Stimulated activated CD4-positive, alpha-beta T cell treated with anti-CD3 and anti-CD28 coated beads, Interleukin-15, amount 100 ng/mL, for 48 hours (primary cell): ENCODE data around the gene EVI2A.
"Not testable (repeated sequence)": the region's sequence is repeated elsewhere in the genome, so short reads cannot be mapped to it uniquely, and the experiment has no call there.

Experiments
- DNase-seq, 2 donors: peaks; one replicate each; pipeline ENCODE4 v3.0.0-alpha.2; 2020; ENCODE audit warnings: low read depth in 2 of 2

EVI2A gene, protein sequence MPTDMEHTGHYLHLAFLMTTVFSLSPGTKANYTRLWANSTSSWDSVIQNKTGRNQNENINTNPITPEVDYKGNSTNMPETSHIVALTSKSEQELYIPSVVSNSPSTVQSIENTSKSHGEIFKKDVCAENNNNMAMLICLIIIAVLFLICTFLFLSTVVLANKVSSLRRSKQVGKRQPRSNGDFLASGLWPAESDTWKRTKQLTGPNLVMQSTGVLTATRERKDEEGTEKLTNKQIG

DNA sequence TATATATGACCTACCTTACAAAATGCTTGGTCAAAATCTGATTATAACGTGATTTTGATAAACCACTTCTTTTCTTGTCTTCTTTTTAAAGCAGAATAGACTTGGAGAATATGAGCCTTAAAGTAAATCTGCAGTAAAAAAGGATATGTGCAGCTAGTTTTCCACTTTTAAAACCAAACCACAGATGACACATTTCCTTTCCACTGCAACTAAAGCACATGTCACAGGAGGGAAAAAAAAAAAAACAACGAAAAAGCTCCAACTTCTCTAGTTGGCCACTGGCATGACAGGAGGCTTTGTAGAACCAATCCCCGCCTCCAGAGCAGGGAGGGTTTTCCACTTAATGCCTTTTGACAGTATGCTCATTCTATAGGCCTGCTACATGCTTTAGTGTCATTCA is at the start of gene EVI2A:
Gene EVI2A, minus strand, starts transcription at position 142 of the 400 bp plus-strand sequence. CDS start 2,609 bp downstream, outside the sequence.
- peak; percentile 55 to 75 for DNase-seq

DNA sequence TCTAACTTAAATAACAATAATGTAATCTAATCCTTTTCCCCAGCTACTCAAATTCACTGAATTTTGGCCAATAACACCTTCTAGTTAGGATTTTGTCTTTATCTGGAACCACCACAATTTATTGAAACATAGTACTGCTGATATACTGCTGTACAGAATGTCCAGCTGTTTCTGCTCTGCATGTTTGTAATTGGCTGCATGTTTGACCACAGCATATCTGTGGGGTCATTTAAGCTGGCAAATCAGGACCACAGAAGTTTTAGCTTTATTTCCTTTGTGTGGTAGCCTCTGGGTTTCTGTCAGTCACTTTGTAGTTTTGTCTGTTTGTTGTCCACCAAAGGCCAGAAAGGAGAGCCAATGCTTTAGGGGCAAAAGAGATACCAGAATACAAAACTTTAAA is 47.8 kb upstream of the EVI2A start:
- DNase-seq = no peak

DNA sequence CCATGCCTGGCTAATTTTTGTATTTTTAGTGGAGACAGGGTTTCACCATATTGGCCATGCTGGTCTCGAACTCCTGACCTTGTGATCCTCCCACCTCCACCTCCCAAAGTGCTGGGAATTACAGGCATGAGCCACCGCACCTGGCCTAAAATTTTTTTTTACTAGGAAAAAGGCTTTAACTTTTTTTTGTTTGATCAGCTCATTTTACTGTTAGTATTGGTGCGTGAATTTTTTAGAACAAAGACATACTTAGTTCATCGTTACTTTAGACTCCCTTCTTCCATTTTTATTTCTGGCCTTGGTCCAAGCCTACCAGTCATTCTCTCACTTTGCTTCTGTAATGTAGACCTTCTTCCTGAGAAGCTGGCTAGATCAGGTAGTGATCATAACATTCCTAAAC is 44.7 kb upstream of the EVI2A start:
- no peak for DNase-seq

GRCh38 chr17:31364012-31364411 is 42.6 kb upstream of the EVI2A start:
- DNase-seq = no peak

- no peak for DNase-seq
Observed at GRCh38 chr17:31357839-31358394, 36.5 kb upstream of the EVI2A start.

GRCh38 chr17:31357091-31357490 is 35.7 kb upstream of the EVI2A start:
- no peak for DNase-seq

- no peak for DNase-seq
Observed at GRCh38 chr17:31355935-31356334, 34.5 kb upstream of the EVI2A start.

DNA sequence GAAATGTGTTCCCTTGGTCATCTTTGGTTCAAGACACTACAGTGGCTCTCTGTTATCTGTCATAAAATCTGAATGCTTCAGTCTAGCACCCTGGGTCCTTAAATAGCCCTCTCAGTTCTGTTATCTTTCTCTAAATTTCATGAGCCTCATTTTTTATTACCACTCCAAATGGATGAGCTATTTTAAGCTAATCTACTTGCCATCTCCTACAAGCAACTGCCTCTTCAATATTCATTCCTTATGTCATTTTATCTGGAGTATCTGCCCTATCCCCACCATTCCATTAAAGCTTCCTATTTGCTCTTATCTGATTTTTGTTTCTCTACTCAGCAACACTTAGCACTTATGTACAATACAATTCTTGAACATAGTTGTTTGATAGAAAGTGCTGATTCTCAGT is 28.0 kb upstream of the EVI2A start:
- DNase-seq = no peak

- DNase-seq = not testable (repeated sequence)
Observed at GRCh38 chr17:31345191-31345747, 23.8 kb upstream of the EVI2A start.

- no peak for DNase-seq
Observed at GRCh38 chr17:31339906-31340661, 18.7 kb upstream of the EVI2A start.

DNA sequence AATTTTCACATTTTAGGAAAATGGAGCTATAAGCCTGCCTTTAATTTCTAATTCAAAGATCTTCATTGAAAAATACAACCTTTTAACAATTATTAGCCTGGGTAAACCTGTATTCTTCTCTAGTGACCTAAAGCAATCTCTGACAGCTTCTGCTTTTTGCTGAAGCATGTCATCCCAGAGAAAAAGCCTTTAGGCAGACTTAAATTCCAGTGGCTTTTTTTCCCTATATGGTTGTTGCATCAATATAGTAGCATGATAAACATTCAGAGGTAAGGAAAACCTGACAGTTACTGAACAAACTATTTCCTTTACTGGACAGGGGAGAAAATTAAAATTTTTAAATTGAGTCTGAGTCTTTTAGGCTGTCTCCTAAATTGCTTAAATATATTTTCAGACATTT is 7.8 kb upstream of the EVI2A start:
- no peak for DNase-seq

GRCh38 chr17:31328160-31328535 is 6.7 kb upstream of the EVI2A start:
- DNase-seq = no peak

DNA sequence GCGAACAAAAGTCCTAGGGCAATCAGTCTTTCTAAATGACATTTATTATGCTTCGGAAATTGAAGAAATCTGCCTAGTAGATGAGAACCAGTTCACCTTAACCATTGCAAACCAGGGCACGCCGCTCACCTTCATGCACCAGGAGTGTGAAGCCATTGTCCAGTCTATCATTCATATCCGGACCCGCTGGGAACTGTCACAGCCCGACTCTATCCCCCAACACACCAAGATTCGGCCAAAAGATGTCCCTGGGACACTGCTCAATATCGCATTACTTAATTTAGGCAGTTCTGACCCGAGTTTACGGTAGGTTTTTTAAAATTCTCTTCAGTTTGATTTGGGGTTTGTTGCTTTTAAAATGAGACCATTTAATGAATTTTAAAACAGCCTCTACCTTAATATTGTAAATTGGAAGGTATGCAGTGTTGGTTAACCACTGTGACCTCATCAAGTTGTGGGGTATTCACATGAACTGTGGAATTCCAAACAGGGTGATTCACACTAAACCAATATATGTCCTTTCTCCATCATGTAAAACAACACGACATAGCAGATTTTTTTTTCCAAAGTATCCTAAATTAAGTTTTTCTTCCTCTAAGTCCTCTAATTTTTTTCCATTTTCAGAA is 6.2 kb upstream of the EVI2A start:
- DNase-seq = no peak

- no peak for DNase-seq
Observed at GRCh38 chr17:31323551-31323950, 2.1 kb upstream of the EVI2A start.

- no peak for DNase-seq
Observed at GRCh38 chr17:31321966-31322365, 544 bp upstream of the EVI2A start.

DNA sequence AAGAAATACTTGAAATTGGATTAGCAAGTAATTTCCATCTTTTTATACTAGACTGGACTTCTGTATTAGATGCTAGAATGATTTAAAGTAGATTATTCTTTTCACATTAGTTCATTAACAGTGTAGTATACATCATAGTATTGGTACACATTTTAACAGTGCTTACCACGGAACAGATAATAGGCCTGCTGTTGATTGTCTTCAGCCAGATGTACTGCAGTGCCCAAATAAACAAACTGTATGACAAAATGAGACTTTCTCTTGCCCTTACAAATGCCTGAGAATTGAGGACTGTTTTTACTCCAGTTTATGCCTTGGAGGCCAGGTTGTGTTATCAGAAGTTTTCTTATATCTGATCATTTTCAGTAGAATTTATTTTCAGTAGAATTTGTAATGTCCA is 631 bp downstream of the EVI2A start:
- no peak for DNase-seq

- no peak for DNase-seq
Observed at GRCh38 chr17:31320241-31320640, 1.2 kb downstream of the EVI2A start.

DNA sequence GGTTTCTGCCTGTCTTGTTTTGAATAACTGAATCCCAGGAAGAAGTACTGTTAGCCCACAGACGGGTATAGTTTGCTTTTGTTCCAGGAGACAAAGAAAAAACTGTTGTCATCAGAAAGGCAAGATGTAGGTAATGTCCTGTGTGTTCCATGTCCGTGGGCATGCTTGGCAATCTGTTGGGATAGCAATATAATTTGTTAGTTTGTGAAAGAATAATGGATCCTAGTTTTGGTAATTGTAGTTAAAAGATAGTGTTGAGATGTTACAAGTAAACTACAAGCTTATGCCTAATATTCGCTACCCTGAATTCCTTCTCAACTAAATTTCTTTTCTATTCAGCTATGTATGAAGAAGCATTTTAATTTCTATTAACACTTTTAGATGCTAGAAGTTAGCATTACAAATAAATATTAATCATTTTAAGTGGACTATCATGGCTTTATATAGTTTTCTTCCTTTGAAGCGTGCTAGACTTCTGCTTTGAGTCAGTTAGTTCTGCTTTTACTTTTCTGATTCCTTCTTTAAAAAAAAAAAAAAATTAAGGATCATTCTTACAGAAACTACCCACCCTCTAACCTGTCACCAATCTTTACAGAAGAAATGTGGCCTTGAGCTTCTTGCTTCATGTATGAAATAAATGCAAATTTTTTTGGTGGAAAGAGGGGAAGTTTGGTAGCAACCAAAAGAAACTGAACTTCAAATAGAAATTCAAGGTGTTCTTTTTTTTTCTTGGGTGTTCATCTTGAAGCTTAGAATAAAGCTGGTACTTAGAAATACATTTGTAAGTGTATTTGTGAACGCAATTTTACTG is 2.4 kb downstream of the EVI2A start:
- DNase-seq = no peak

GRCh38 chr17:31318298-31318801 is 3.1 kb downstream of the EVI2A start:
- peak; percentile 36 to 39 for DNase-seq

DNA sequence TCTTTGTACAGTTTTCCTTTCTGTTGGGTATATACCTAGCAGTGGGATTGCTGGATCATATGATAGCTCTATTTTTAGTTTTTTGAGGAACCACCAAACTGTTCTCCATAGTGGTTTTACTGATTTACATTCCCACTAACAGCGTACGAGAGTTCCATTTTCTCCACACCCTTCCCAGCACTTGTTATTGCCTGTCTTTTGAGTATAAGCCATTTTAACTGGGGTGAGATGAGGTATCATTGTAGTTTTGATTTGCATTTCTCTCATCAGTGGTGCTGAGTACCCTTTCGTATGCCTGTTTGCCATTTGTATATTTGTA is 6.7 kb downstream of the EVI2A start:
- DNase-seq = no peak

DNA sequence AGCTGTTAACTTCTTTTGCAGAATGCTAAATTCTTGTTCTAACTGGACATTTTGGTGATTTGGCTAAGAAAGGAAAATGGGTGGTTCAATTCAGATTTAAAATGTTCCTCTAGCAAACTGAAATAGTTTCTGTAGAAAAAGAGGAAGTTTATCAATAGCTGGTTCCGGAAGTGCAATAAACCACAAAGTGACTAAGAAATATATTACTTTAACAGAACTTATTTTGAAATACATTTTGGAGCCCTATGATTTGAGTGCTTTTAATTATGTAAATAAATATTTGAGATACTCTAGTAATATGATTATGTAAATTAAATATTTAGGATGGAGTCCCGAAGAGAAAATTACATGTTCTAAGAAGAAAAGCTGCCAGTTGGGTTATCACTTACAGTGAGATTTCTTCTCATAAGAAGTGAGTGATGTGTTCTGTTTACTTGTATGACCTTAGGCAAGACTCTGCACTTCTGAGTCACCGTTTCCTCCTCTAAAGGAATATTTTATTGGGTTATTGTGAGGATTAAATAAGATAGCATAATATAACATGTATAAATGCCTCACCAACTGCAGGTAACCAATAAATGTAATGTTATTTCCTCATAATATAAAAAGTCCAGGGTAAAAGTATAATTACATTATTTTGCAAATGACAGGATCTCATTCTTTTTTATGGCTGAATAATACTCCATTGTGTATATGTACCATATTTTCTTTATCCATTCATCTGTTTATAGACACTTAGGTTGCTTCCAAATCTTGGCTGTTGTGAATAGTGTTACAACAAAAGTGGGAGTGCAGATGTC is 7.2 kb downstream of the EVI2A start, which contains the start of gene EVI2B:
Gene EVI2B, minus strand, starts transcription at position 73 of the 800 bp plus-strand sequence. CDS start 8,445 bp downstream, outside the sequence.
- no peak for DNase-seq
